GM10266 (cell line): Measurements from ENCODE around the gene TSR3.

Source experiments
- DNase-seq: peaks from one replicate; pipeline ENCODE4 v3.0.0; 2012; ENCODE audit errors: extremely low spot score
- TF ChIP-seq, protein P1 (sequence below): IDR thresholded peaks from 2 replicates; pipeline ENCODE4 v1.5.1; 2012; ENCODE audit warnings: mild to moderate bottlenecking, low read depth; ENCODE audit not compliant: control insufficient read depth, insufficient read depth; ENCODE audit errors: missing control alignments

TSR3 gene

GRCh38 chr16:1309888-1310831 is 41.5 kb downstream of the TSR3 start:
- DNase-seq: no peak
- TF ChIP-seq, protein P1, sequence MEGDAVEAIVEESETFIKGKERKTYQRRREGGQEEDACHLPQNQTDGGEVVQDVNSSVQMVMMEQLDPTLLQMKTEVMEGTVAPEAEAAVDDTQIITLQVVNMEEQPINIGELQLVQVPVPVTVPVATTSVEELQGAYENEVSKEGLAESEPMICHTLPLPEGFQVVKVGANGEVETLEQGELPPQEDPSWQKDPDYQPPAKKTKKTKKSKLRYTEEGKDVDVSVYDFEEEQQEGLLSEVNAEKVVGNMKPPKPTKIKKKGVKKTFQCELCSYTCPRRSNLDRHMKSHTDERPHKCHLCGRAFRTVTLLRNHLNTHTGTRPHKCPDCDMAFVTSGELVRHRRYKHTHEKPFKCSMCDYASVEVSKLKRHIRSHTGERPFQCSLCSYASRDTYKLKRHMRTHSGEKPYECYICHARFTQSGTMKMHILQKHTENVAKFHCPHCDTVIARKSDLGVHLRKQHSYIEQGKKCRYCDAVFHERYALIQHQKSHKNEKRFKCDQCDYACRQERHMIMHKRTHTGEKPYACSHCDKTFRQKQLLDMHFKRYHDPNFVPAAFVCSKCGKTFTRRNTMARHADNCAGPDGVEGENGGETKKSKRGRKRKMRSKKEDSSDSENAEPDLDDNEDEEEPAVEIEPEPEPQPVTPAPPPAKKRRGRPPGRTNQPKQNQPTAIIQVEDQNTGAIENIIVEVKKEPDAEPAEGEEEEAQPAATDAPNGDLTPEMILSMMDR: no peak

- TF ChIP-seq, protein P1: no peak
- DNase-seq: peak; percentile 98
These were observed 42.4 kb downstream of the TSR3 start, which contains the start of gene UBE2I for GRCh38 chr16:1308977-1309885. Gene UBE2I (plus strand): TSS chr16:1309636. CDS start chr16:1314031, 4,395 bp downstream.

- TF ChIP-seq, protein P1: no peak
- DNase-seq: no peak
These were observed 43.4 kb downstream of the TSR3 start for GRCh38 chr16:1308036-1308976.

GRCh38 chr16:1306334-1306733 is 45.3 kb downstream of the TSR3 start:
- TF ChIP-seq, protein P1: no peak
- DNase-seq: no peak

DNA sequence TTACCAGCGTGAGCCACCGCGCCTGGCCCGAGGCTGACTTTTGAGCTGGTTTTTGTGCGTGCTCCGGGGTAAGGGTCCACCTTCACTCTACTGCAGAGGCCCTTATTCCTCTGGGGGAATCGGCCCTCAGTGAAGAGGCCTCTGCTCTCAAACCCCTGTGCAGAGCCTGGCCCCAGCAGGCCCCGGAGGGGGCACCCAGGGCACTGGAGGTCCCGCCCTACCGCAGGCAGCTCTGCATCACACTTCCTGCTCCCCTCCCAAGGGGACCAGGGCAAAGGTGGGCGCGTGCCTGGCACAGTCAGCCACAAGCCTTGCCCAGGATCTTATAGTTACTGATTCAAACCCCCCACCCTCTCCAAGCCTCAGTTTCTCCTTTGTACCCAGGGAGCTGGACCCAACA is 45.9 kb downstream of the TSR3 start:
- TF ChIP-seq, protein P1: no peak
- DNase-seq: no peak

DNA sequence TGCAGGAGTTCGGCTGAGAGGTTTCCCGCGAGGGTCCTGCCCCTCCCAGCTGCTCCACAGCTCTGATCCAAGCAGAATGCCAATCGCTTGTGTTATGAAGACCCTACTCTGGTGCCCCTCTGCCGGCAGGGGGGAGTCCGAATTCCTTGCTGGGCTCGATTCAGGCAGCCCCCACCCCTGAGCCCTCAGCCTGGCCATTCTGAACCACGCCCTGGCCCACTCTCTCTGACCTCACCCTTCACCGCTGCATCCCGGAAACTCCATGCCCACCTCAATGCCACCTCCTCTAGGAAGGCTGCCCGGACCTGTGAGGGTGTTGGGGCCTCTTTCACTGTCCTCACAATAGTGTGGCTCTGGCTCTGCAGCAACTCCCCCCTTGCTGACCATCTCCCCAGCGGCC is 50.1 kb downstream of the TSR3 start:
- TF ChIP-seq, protein P1: no peak
- no peak for DNase-seq
